Hepatocyte (in vitro differentiated cells): ENCODE data around the gene GALNT7.

Experiments
- CTCF ChIP-seq: fragments of 200-600 bp; sonication (generic); IDR thresholded peaks from 2 replicates; pipeline ENCODE4 v1.5.1; 2016; ENCODE audit warnings: antibody characterized with exemption, mild to moderate bottlenecking; ENCODE audit not compliant: poor library complexity
- EZH2 ChIP-seq: fragments of 200-600 bp; sonication (generic); IDR thresholded peaks from 2 replicates; pipeline ENCODE4 v1.6.1; 2016; ENCODE audit warnings: antibody characterized with exemption, mild to moderate bottlenecking, borderline replicate concordance
- EZH2phosphoT487 ChIP-seq: fragments of 200-600 bp; sonication (generic); IDR thresholded peaks from one replicate; pipeline ENCODE4 v1.6.1; 2018; ENCODE audit warnings: antibody characterized with exemption, mild to moderate bottlenecking, low read depth, moderate library complexity; ENCODE audit not compliant: unreplicated experiment, severe bottlenecking

GRCh38 chr4:173125216-173125812 lies 43.3 kb upstream of the GALNT7 start:
- TF ChIP-seq CTCF, result no peak
- TF ChIP-seq EZH2, result no peak
- TF ChIP-seq EZH2phosphoT487, result no peak
